Hindlimb muscle (tissue), 1 donor: ENCODE results near the gene MROH2A. TPM values are rescaled to one million over a fixed set of nuclear protein-coding genes. Genes with fewer than 3 reads are reported as not detected.

ENCODE experiments used
- DNase-seq: peaks from one replicate; pipeline ENCODE4 v3.0.0-alpha.2; 2013
- polyA plus RNA-seq: library from polyadenylated mRNA; unstranded; fragments of 120-200 nt; gene quantifications from one replicate; pipeline ENCODE4 v1.2.1, GENCODE V29; 2013; ENCODE audit not compliant: insufficient read length

MROH2A gene
- polyA plus RNA-seq, 1 donor, result not detected

DNA sequence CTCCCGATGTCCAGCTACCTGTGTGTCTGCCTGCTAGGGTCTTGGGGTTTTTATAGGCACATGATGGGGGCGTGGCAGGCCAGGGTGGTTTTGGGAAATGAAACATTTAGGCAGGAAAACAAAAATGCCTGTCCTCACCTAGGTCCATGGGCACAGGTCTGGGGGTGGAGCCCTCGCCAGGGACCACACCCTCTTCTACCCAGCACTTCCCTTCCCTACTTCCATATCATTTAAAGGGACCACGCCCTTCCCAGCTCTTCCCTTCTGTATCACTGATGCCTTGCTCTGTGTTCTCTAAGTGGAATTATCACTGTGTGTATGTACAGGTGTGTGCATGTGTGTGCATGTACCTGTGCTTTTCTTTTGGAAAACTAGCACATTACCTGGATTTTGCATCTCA lies 11.7 kb upstream of the MROH2A start:
- no peak for DNase-seq

DNA sequence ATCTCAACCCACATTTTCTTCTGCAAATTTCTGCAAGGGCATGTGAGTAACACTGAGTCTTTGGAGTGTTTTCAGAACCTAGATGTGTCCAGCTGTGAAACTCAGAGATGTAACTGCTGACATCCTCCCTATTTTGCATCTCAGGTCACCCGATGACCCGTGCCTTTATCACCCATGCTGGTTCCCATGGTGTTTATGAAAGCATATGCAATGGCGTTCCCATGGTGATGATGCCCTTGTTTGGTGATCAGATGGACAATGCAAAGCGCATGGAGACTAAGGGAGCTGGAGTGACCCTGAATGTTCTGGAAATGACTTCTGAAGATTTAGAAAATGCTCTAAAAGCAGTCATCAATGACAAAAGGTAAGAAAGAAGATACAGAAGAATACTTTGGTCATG lies 10.1 kb upstream of the MROH2A start:
- no peak for DNase-seq

DNA sequence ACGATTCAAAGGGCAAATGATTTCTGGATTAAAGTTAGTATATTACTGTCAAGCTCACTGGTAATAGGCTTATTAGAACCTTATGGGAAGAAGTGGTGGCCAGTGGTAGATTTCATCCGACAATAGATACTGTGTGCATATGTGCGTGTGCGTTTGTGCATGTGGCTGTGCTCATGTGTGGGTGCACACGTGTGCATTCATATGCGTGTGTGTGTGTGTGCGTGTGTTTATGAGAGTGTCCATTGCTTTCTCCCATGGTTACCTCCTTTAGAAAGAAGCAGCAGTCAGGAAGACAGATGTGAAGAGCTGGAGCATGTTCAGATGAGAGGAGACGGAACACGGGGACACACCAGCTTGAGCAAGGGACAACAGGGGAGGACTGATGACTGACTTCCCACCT lies 8.9 kb upstream of the MROH2A start:
- DNase-seq, result no peak

DNA sequence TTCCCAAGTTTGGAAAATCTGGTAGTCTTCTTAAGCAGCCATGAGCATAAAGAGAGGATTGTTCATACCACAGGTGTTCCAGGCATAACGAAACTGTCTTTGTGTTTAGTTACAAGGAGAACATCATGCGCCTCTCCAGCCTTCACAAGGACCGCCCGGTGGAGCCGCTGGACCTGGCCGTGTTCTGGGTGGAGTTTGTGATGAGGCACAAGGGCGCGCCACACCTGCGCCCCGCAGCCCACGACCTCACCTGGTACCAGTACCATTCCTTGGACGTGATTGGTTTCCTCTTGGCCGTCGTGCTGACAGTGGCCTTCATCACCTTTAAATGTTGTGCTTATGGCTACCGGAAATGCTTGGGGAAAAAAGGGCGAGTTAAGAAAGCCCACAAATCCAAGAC lies 6.0 kb upstream of the MROH2A start:
- DNase-seq, result no peak

DNA sequence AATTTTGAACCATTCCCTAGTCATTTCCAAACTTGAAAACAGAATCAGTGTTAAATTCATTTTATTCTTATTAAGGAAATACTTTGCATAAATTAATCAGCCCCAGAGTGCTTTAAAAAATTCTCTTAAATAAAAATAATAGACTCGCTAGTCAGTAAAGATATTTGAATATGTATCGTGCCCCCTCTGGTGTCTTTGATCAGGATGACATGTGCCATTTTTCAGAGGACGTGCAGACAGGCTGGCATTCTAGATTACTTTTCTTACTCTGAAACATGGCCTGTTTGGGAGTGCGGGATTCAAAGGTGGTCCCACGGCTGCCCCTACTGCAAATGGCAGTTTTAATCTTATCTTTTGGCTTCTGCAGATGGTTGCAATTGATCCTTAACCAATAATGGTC lies 5.5 kb upstream of the MROH2A start:
- no peak for DNase-seq

DNA sequence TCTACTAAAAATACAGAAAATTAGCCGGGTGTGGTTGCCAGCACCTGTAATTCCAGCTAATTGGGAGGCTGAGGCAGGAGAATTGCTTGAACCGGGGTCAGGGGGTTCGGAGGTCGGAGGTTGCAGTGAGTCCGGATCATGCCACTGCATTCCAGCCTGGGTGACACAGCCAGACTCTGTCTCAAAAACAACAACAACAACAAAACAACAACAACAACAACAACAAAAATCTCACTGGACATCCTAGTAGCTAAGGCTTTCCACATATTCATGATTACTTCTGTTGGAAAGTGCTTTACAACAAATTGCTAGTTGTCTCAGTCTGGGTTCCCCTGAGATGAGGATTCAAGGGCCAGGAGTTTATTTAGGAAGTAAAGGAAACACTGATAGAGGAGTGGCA lies 4.3 kb upstream of the MROH2A start:
- DNase-seq, result no peak

DNA sequence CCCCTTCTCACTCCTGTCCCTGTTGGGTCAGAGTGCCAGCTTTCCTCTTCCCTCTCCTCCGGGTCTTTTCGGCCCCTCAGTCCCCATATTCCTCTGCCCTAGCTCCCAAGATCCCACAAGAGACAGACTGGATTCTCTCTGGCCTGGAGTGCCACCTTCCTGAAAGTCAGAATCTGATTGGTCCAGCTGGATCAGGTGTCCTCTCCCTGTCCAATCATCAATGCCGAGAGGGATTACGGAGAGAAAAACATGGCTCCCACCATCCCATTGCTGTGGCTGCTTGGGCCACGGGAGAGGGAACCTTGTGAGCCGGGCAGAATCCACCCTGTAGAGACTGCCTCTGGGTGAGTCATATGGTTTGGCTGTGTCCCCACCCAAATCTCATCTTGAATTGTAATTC lies 2.7 kb upstream of the MROH2A start:
- no peak for DNase-seq

DNA sequence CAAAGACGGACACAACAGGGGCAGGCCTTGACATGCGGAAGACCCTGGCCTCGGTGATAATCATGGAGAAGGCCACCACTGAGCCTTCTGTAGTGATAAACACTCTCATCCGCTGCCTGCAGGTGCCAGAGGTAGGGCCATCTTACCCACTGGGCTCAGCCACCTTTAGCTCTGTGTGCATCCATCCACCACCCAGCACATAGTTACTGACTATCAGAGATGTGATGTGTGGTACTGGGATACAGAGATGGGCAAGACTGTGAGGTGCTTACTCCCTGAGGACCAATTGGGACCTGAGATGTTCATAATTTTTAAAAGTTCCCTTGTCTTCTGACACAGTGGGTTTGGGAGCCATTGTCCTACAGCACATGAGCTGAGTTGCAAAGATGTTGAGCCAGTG lies 1.6 kb downstream of the MROH2A start:
- no peak for DNase-seq

DNA sequence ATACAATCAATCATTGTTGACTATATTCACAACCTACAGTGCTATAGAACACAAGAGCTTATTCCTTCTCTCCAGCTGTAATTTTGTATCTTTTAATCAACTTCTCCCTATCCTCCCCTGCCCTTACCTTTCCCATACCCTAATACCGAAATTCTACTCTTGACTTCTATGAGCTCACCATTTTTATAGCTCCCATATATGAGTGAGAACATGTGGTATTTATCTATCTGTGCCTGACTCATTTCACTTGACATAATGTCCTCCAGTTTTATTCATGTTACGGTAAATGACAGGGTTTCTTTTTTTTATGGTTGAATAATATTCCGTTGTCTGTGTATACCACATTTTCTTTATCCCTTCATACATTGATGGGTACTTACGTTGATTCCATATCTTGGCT lies 2.6 kb downstream of the MROH2A start:
- DNase-seq, result no peak

DNA sequence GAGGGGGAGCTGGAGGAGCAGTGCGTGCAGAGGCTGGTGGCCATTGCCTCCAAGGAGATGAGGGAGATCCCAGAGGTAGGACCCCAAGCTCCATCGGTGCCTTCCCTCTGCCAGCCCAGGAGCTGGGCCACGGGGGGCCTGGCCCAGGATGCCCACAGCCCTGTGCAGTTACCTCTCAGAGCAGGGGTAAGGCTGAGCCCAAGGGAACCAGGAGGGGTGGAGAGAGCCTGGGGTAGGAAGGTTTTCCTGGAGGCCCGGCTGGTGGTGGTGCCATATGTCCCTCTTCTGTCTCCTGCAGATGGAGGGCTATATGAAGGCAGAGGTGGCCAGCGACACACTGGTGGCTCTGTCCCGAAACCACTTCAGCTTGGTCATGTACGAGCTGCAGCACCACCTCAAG lies 11.4 kb downstream of the MROH2A start:
- DNase-seq, result no peak

DNA sequence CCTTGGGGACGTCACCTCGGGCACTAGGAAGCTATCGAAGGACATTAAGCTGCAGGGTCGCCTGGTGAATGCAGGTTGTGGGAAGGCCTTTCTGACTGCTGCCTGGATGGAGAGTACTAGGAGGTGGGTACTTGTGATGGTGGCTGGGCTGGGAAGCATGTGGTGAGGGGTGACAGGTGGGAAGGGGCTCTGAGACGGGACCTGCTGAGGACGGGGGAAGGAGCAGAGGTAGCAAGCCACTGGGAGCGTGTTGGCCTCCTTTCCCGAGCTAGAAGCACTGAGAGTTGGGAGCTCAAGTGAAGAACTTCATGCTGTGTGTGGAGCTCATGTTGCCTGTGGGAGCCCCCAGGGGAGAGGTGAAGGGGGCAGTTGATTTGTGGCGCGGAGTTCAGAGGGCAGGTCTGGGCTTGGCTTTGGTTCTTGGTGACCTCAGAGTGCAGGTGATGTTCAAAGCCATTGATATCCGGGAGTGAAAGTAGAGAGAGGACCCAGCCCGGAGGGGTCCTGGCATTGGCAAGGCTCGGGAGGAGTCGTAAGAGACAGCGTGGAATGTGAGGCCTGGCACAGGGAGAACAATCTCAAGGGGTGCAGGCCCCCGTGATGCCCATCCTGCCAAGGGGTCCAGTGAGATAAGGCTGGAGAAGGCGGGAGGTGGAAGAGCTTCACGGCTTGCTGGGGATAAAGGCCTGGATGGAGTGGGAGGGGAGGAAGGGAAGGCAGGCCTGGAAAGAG lies 13.2 kb downstream of the MROH2A start:
- DNase-seq, result no peak

DNA sequence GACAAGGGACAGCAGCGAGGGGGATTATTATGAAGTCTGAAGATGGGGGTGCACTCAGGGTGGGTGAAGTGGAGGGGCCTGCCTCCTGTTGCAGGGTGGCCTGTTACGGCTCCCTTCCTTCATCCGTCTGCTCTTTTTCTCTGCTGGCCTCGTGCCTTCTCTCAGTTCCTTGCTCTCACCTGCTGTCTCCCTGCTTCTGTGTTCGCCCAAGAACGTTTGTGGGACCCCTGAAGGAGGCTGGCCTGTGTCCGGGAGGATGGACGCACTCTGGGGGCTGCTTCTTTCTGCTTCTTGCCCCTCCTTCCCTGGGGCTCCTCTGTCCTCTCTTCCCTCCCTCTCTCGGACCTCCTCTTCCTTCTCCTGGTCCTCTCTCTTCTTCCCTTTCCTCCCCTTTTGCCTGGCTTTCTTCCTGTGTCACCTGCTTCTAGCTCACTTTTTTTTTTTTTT lies 13.8 kb downstream of the MROH2A start:
- no peak for DNase-seq

DNA sequence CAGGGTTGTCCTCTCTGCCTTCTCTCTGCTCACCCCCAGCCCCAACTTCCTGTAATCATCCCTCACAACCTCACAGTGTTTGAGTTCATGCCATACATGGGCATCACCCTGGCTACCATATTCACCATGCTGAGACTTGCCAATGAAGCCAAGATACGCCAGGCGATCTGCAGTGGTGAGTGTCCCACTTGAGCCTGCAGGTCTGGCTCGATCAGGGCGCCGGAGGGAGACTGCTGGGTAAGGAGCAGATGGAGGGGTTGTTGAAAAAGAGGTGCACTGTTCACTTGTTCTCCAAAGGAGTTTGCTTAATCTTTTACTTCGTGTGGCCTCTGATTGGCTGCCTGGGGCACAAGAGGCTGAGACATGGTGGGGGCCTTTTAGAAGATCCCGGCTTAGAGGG lies 14.6 kb downstream of the MROH2A start:
- no peak for DNase-seq

DNA sequence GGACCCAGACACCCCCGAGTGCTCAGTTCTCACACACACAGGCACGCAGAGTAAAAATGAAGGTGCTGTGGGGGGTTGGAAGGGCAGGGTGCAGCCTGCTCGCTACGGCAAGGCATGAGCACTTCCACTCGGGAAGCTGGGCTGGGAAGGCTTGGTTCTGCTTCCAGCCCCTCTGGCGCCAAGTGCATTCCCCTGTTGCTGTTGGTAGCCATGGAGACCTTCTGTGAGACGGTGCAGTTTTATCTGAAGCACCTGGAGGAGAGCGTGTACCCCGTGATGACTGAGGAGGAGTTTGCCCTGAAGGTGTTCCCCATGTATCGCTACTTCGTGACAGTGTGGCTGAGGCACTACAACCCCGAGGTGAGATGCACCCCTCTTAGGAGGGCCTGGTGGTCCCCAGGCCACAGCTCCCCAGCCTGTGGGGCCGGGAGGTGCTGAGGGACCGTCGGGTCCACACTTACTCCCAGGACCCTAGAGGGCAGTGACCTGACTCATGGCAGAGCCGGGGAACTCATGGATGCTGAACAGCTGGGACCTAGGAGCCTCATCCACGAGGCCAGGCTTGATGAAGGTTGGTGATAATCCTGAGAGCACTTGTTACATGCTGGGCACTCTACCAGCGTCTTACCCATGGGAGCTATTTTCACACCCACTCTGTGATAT lies 15.5 kb downstream of the MROH2A start:
- DNase-seq, result no peak

DNA sequence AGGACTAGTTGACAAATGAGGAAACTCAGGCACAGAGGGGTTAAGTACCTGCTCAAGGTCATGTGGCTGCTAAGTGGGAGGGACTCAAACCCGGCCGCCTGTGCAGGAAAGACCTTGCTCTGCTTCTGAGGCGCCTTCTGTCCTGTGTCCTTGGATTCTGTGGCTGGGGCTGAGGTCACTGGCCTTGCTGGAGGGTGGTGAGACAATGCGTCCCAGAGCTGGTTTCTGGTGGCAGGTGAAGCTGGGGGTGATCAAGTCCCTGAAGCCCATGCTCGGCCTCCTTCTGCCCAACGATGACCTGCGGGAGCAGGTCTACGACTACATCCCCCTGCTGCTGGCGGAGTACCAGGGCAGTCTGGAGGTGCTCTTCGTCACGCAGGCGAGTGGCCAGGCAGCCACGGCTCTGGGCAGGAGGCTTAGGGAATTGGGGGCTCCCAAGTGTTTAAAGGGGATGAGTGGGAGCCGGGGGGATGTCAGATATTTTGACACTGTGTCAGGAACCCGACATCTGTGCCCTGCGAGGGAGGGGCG lies 16.1 kb downstream of the MROH2A start:
- DNase-seq, result no peak

DNA sequence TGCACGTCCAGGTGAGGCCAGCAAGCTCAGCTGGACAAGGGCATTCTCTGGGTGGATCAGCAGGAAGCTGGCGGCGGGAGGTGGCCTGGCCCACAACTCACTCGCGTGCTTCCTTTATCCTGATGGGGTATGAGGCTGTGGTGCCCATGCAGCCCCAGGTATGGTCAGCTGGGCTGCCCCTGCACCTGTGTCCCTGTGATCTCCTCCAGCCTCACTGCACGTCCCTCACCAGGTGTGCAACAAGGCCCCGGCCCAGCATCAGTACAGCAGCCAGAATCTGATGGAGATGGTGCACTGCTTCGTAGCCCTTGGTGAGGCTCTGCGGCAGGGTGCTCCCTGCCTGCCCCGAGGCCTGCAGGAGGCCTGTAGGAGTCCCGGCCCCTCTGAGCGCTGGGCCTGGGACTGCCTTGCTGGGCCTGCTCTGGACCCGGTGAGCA lies 17.6 kb downstream of the MROH2A start:
- DNase-seq, result no peak

DNA sequence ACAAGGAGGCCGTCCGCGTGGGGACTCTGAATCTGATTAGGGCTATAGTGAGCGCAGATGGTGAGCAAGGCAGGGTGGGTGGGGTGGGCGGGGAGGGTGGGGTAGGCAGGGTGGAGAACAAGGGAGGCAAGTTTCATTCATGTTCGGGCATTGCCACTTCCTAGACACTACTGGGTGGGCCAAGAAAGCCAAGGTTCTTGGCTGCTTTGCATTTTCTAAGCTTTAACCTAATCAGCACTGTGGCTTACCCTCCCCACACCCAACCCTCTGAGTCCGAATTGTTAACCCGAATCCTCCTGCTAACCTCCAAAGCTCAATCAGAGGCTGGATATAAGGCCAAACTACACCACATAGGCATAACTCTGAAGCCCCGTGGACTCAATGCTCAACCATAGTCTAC lies 18.1 kb downstream of the MROH2A start:
- no peak for DNase-seq

DNA sequence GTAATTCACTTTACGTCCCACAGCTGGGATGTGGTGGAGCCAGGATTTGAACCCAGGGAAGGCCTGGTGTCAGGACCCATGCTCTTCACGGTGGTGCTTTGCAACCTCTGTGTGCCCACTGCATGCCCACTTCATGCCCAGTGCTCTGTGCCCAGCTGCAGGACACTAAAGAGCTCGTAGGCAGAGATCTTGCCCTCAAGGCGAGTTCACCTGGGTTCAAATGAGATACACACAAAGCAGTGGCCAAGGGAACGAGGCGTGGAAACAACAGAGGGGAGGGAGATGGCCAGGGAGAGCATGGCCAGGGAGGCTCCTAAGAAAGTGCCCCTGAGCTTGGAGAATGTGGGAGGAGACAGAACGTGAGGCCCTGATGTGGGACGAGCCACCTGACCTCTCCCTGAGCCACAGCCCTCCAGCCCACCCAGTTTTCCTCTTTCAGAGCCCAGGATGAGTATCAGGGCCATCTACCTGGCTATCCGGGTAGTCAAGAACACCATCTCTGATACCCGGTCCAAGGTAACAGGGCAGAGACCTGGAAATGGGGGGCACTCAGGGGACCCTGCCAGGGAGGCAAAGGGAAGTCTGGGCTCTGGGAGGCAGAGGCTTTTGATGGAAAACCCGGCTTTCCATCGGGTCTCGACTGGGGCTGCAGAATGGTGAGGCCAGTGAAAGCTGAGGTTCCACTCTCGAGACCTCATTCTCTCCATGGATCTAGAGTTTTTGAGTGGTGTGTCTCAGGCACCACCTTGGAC lies 20.4 kb downstream of the MROH2A start:
- no peak for DNase-seq

DNA sequence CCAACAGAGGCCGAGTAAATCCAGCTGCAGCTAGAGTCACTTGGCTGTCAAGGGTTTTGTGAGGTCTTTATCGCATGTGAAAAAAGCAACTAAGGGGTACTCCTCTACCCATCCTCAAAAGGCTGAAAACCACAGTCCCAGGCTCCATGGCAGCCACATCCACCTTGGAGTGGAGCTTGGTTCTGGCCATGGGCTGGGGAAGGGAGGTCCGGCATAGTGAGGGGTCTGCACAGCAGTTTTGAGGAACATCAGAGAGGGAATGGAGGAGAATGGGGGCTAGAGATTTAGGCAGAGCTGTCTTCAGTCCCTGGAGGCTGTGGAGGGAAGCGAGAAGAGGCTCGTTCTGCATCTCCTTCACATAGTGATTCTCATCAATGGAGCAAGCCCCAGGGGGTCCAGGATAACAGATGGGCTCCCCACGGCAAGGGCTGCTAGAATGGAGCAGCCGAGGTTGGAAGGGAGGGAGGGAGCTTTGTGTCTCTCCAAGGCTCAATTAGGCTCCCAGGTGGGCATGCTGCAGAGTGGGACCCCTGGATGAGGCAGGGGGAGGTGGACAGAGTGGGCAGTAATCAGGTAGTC lies 21.0 kb downstream of the MROH2A start:
- no peak for DNase-seq

DNA sequence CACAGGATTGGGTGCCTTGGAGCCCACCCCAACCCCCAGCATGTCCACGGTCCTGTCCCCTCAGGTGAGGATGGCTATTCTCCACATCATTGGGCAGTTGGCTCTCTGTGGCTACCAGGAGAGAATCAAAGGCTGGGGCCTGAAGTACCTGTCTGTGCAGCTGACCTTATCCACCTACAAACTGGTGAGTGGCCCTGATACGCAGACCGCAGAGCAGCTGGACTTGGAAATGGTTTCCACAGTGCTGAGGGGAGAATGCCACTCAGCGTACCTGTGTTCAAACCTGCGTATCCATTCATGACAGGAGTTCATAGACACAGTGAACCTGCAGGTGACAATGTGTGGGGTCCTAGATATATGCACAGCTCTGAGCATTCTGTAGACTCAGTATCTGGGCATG lies 21.6 kb downstream of the MROH2A start:
- no peak for DNase-seq

DNA sequence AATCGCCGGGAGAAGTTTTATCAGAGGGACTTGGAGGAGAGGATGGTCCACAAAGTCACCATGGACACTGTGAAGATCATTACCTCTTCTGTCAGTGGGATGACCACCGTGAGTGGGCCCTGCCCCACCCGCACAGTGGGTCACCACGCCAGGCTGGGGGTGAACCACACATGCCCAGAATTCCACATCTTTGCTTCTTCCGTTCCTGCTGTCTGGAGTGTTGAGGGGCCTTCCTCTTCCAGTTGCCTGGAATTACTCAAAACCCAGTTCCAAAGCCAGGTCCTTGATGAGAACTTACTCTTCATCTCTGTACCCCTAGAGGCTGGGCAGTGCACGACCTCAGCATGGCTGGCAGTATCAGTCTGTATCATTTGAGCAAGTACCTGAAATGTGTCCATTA lies 22.1 kb downstream of the MROH2A start:
- DNase-seq, result no peak

DNA sequence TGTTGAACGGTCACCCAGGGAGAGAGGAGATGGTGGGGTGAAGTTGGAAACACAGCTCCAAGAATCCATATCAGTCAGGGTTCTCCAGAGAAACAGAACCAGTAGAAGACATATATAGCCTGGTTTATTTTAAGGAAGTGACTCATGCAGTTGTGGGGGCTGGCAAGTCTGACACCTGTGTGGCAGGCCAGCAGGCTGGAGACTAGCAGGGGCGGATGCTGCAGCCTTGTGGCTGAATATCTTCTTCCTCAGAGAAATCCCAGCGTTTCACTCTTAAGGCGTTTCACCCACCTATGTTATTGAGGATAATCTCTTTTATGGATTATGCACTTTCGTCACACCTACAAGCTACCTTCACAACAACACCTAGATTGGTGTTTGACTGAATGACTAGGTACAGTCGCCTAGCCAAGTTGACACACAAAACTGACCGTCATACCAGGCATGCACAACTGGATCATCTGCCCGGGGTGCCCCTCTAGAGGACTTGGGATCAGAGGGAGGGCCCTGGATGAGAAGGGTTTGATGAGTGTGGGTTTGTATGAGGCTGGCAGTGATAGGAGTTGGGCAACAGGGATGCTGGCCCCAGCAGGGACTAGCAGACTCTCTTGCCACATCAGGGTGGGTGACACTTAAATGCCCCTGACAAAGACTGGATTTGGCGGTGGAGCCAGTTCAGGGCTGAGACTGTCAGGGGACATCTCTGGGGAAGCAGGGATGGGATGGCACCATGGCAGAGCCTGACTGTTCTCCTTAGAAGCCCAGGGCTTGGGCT lies 23.4 kb downstream of the MROH2A start:
- DNase-seq, result no peak
